ENCODE data around the gene HECTD4. TPM values are rescaled to one million over a fixed set of nuclear protein-coding genes. Genes with fewer than 3 reads are reported as not detected.
A peak's percentile ranks its signal among the peaks of the same experiment; 100 is the strongest.

The HECTD4 gene
- total RNA-seq, 2 experiments from 2014 or later, result 15.8 to 17.8 TPM

GRCh38 chr12:112303799-112304198 is 78.4 kb downstream of the HECTD4 start:
- DNase-seq, result no peak
- H3K4me1 Mint-ChIP-seq, result peaks cover 8% of the 10 kb centered on the region

GRCh38 chr12:112303004-112303403 is 79.2 kb downstream of the HECTD4 start:
- Mint-ChIP-seq H3K9me3 (no peaks in the 10 kb centered on the region), H3K27ac (peak overlapping the region; percentile 92), H3K4me1 (peaks cover 8% of the 10 kb centered on the region), H3K27me3 (no peaks in the 10 kb centered on the region), H3K36me3 (peaks cover 10% of the 10 kb centered on the region), H3K4me3 (no peak overlapping the region)
- DNase-seq, result peak; percentile 56

More at GRCh38 chr12:112303799-112304198, 78.4 kb downstream of the HECTD4 start:
- peak overlapping the region; percentile 92 for H3K27ac Mint-ChIP-seq
- H3K27me3 Mint-ChIP-seq, result no peaks in the 10 kb centered on the region
- H3K9me3 Mint-ChIP-seq, result no peaks in the 10 kb centered on the region
- H3K4me3 Mint-ChIP-seq, result no peak overlapping the region
- H3K36me3 Mint-ChIP-seq, result peaks cover 10% of the 10 kb centered on the region

- no peak for DNase-seq
- no peaks in the 10 kb centered on the region for H3K27me3 Mint-ChIP-seq
- no peak overlapping the region for H3K4me3 Mint-ChIP-seq
- peaks cover 8% of the 10 kb centered on the region for H3K36me3 Mint-ChIP-seq
- H3K4me1 Mint-ChIP-seq, result peaks cover 8% of the 10 kb centered on the region
- no peaks in the 10 kb centered on the region for H3K9me3 Mint-ChIP-seq
- H3K27ac Mint-ChIP-seq, result no peak overlapping the region
These were observed 82.5 kb downstream of the HECTD4 start for GRCh38 chr12:112299704-112300103.

- H3K36me3 Mint-ChIP-seq, result peaks cover 2% of the 10 kb centered on the region
- H3K27me3 Mint-ChIP-seq, result no peaks in the 10 kb centered on the region
- no peaks in the 10 kb centered on the region for H3K9me3 Mint-ChIP-seq
- DNase-seq, result no peak
- H3K4me3 Mint-ChIP-seq, result no peak overlapping the region
- no peak overlapping the region for H3K27ac Mint-ChIP-seq
- H3K4me1 Mint-ChIP-seq, result no peaks in the 10 kb centered on the region
These were observed 85.0 kb downstream of the HECTD4 start for GRCh38 chr12:112297188-112297587.

- H3K9me3 Mint-ChIP-seq, result no peaks in the 10 kb centered on the region
These were observed 86.0 kb downstream of the HECTD4 start for GRCh38 chr12:112296183-112296582.

GRCh38 chr12:112294793-112295192 is 87.4 kb downstream of the HECTD4 start:
- H3K4me1 Mint-ChIP-seq, result no peaks in the 10 kb centered on the region
- no peak for DNase-seq
- H3K4me3 Mint-ChIP-seq, result no peak overlapping the region
- peaks cover 5% of the 10 kb centered on the region for H3K36me3 Mint-ChIP-seq
- no peaks in the 10 kb centered on the region for H3K27me3 Mint-ChIP-seq
- H3K27ac Mint-ChIP-seq, result no peak overlapping the region
- H3K9me3 Mint-ChIP-seq, result no peaks in the 10 kb centered on the region

More at GRCh38 chr12:112296183-112296582, 86.0 kb downstream of the HECTD4 start:
- H3K4me1 Mint-ChIP-seq, result no peaks in the 10 kb centered on the region
- H3K27ac Mint-ChIP-seq, result no peak overlapping the region
- no peaks in the 10 kb centered on the region for H3K27me3 Mint-ChIP-seq
- no peak overlapping the region for H3K4me3 Mint-ChIP-seq
- DNase-seq, result no peak
- peaks cover 3% of the 10 kb centered on the region for H3K36me3 Mint-ChIP-seq

- no peak overlapping the region for H3K27ac Mint-ChIP-seq
- H3K27me3 Mint-ChIP-seq, result no peaks in the 10 kb centered on the region
- peaks cover 3% of the 10 kb centered on the region for H3K9me3 Mint-ChIP-seq
- peaks cover 3% of the 10 kb centered on the region for H3K4me1 Mint-ChIP-seq
- no peak for DNase-seq
- H3K36me3 Mint-ChIP-seq, result peaks cover 14% of the 10 kb centered on the region
- H3K4me3 Mint-ChIP-seq, result no peak overlapping the region
These were observed 93.6 kb downstream of the HECTD4 start for GRCh38 chr12:112288638-112289037.

- H3K4me3 Mint-ChIP-seq, result no peak overlapping the region
- H3K9me3 Mint-ChIP-seq, result peaks cover 3% of the 10 kb centered on the region
- peaks cover 12% of the 10 kb centered on the region for H3K36me3 Mint-ChIP-seq
- no peak for DNase-seq
- H3K4me1 Mint-ChIP-seq, result peaks cover 3% of the 10 kb centered on the region
- no peaks in the 10 kb centered on the region for H3K27me3 Mint-ChIP-seq
- no peak overlapping the region for H3K27ac Mint-ChIP-seq
These were observed 96.4 kb downstream of the HECTD4 start for GRCh38 chr12:112285600-112286401.

- no peak for DNase-seq
- H3K4me3 Mint-ChIP-seq, result no peak overlapping the region
- H3K27ac Mint-ChIP-seq, result no peak overlapping the region
- H3K4me1 Mint-ChIP-seq, result peaks cover 3% of the 10 kb centered on the region
- H3K9me3 Mint-ChIP-seq, result no peaks in the 10 kb centered on the region
- no peaks in the 10 kb centered on the region for H3K27me3 Mint-ChIP-seq
- H3K36me3 Mint-ChIP-seq, result peaks cover 2% of the 10 kb centered on the region
These were observed 98.7 kb downstream of the HECTD4 start for GRCh38 chr12:112283546-112283945.

GRCh38 chr12:112282920-112283319 is 99.3 kb downstream of the HECTD4 start:
- H3K9me3 Mint-ChIP-seq, result no peaks in the 10 kb centered on the region
- H3K36me3 Mint-ChIP-seq, result no peaks in the 10 kb centered on the region
- DNase-seq, result no peak

GRCh38 chr12:112275836-112276235 is 106.4 kb downstream of the HECTD4 start:
- Mint-ChIP-seq H3K36me3 (peaks cover 2% of the 10 kb centered on the region), H3K27ac (no peak overlapping the region), H3K4me1 (no peaks in the 10 kb centered on the region), H3K9me3 (no peaks in the 10 kb centered on the region), H3K4me3 (no peak overlapping the region), H3K27me3 (no peaks in the 10 kb centered on the region)
- DNase-seq, result no peak

More at GRCh38 chr12:112282920-112283319, 99.3 kb downstream of the HECTD4 start:
- no peaks in the 10 kb centered on the region for H3K27me3 Mint-ChIP-seq
- no peak overlapping the region for H3K4me3 Mint-ChIP-seq
- H3K27ac Mint-ChIP-seq, result no peak overlapping the region
- H3K4me1 Mint-ChIP-seq, result peaks cover 3% of the 10 kb centered on the region

- Mint-ChIP-seq H3K4me1 (no peaks in the 10 kb centered on the region), H3K4me3 (no peak overlapping the region), H3K27me3 (no peaks in the 10 kb centered on the region), H3K9me3 (no peaks in the 10 kb centered on the region), H3K36me3 (peaks cover 2% of the 10 kb centered on the region), H3K27ac (no peak overlapping the region)
- no peak for DNase-seq
These were observed 107.0 kb downstream of the HECTD4 start for GRCh38 chr12:112275207-112275606.

- no peaks in the 10 kb centered on the region for H3K4me1 Mint-ChIP-seq
These were observed 111.6 kb downstream of the HECTD4 start for GRCh38 chr12:112270673-112271072.

GRCh38 chr12:112266473-112266872 is 115.8 kb downstream of the HECTD4 start:
- peaks cover 2% of the 10 kb centered on the region for H3K36me3 Mint-ChIP-seq
- DNase-seq, result no peak
- H3K27me3 Mint-ChIP-seq, result no peaks in the 10 kb centered on the region
- H3K4me1 Mint-ChIP-seq, result no peaks in the 10 kb centered on the region
- no peak overlapping the region for H3K27ac Mint-ChIP-seq
- H3K4me3 Mint-ChIP-seq, result no peak overlapping the region
- H3K9me3 Mint-ChIP-seq, result no peaks in the 10 kb centered on the region

More at GRCh38 chr12:112270673-112271072, 111.6 kb downstream of the HECTD4 start:
- Mint-ChIP-seq H3K9me3 (no peaks in the 10 kb centered on the region), H3K27ac (no peak overlapping the region), H3K36me3 (peaks cover 2% of the 10 kb centered on the region), H3K27me3 (no peaks in the 10 kb centered on the region), H3K4me3 (no peak overlapping the region)
- no peak for DNase-seq

GRCh38 chr12:112261559-112261958 is 120.7 kb downstream of the HECTD4 start:
- no peak overlapping the region for H3K27ac Mint-ChIP-seq
- H3K27me3 Mint-ChIP-seq, result no peaks in the 10 kb centered on the region
- H3K4me3 Mint-ChIP-seq, result no peak overlapping the region
- DNase-seq, result no peak
- H3K36me3 Mint-ChIP-seq, result peaks cover 6% of the 10 kb centered on the region
- H3K4me1 Mint-ChIP-seq, result no peaks in the 10 kb centered on the region
- no peaks in the 10 kb centered on the region for H3K9me3 Mint-ChIP-seq

- Mint-ChIP-seq H3K27me3 (no peaks in the 10 kb centered on the region), H3K27ac (peak overlapping the region; percentile 19)
These were observed 123.3 kb downstream of the HECTD4 start for GRCh38 chr12:112258926-112259325.

More at GRCh38 chr12:112258926-112259325, 123.3 kb downstream of the HECTD4 start:
- H3K36me3 Mint-ChIP-seq, result peaks cover 7% of the 10 kb centered on the region
- DNase-seq, result no peak
- no peak overlapping the region for H3K4me3 Mint-ChIP-seq
- no peaks in the 10 kb centered on the region for H3K4me1 Mint-ChIP-seq
- H3K9me3 Mint-ChIP-seq, result no peaks in the 10 kb centered on the region

Measured in activated naive CD8-positive, alpha-beta T cell treated with anti-CD3 and anti-CD28 coated beads for 36 hours (primary cell).